ENCODE results near the gene NDUFS3. TPM values are rescaled to one million over a fixed set of nuclear protein-coding genes. Genes with fewer than 3 reads are reported as not detected.

NDUFS3 gene
- total RNA-seq, 1 experiment from 2014 or later = 135 TPM

GRCh38 chr11:47587723-47588326 lies 9.0 kb downstream of the NDUFS3 start:
- intact Hi-C loops (cut with micrococcal nuclease; ENCODE audit: unreplicated experiment) (no loop called here), in situ Hi-C loops (cut with HindIII; ENCODE audit: low pct_unique_long_range_greater_than_20kb, low sequenced_read_pairs) (no loop called here)
- H3K36me3 ChIP-seq (ENCODE audit: control insufficient read depth, insufficient read depth, low read length) = no peaks in the 10 kb centered on the region; the same call in 1 of the 2 replicates
- peaks cover 4% of the 10 kb centered on the region for H3K4me1 ChIP-seq (ENCODE audit: control insufficient read depth, insufficient read depth, low read length)
- H3K27ac ChIP-seq (ENCODE audit: low read length) = no peak overlapping the region
- ChIA-PET CTCF (interaction anchor here (0.6 kb wide), 1 partner anchor 14 kb away, joined by 4 read pairs; no protein-coding TSS in a partner anchor), POLR2A (no interaction called here)
- H3K4me3 ChIP-seq (ENCODE audit: low read depth in 2 of 2, low read length in 2 of 2) = no peak overlapping the region
- BruUV-seq (replicated peaks) = no TSS peak
- ATAC-seq = peak; percentile 19; the same call in 1 of the 2 replicates
- H3K9me3 ChIP-seq (ENCODE audit: control insufficient read depth, insufficient read depth, low read depth, low read length) = no peaks in the 10 kb centered on the region
- no peak for DNase-seq (ENCODE audit: low read depth, low spot score)
- H3K27me3 ChIP-seq (ENCODE audit: control insufficient read depth, insufficient read depth, low read length) = peaks cover 1% of the 10 kb centered on the region; the same call in 1 of the 2 replicates
- no peak for TF ChIP-seq REST (IDR thresholded peaks at IDR 0.05; ENCODE audit: insufficient read depth in 1 of 2, low read depth in 2 of 2, low read length in 1 of 2)
- TF ChIP-seq, protein P1, sequence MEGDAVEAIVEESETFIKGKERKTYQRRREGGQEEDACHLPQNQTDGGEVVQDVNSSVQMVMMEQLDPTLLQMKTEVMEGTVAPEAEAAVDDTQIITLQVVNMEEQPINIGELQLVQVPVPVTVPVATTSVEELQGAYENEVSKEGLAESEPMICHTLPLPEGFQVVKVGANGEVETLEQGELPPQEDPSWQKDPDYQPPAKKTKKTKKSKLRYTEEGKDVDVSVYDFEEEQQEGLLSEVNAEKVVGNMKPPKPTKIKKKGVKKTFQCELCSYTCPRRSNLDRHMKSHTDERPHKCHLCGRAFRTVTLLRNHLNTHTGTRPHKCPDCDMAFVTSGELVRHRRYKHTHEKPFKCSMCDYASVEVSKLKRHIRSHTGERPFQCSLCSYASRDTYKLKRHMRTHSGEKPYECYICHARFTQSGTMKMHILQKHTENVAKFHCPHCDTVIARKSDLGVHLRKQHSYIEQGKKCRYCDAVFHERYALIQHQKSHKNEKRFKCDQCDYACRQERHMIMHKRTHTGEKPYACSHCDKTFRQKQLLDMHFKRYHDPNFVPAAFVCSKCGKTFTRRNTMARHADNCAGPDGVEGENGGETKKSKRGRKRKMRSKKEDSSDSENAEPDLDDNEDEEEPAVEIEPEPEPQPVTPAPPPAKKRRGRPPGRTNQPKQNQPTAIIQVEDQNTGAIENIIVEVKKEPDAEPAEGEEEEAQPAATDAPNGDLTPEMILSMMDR (IDR thresholded peaks at IDR 0.05) = no peak
- no peak for TF ChIP-seq TCF7L2 (IDR thresholded peaks at IDR 0.05; ENCODE audit: low read depth, low read length)

GRCh38 chr11:47589118-47589517 lies 10.2 kb downstream of the NDUFS3 start:
- ChIA-PET CTCF (no interaction called here), POLR2A (interaction anchor here (0.5 kb wide), 1 partner anchor 48 kb away, joined by 7 read pairs; no protein-coding TSS in a partner anchor)
- Histone ChIP-seq H3K27me3 (ENCODE audit: control insufficient read depth, insufficient read depth, low read length) (peaks cover 6% of the 10 kb centered on the region; the same call in 1 of the 2 replicates), H3K4me3 (ENCODE audit: low read depth in 2 of 2, low read length in 2 of 2) (no peak overlapping the region), H3K27ac (ENCODE audit: low read length) (no peak overlapping the region), H3K9me3 (ENCODE audit: control insufficient read depth, insufficient read depth, low read depth, low read length) (no peaks in the 10 kb centered on the region), H3K36me3 (ENCODE audit: control insufficient read depth, insufficient read depth, low read length) (no peaks in the 10 kb centered on the region), H3K4me1 (ENCODE audit: control insufficient read depth, insufficient read depth, low read length) (peaks cover 4% of the 10 kb centered on the region)
- no peak for TF ChIP-seq REST (IDR thresholded peaks at IDR 0.05; ENCODE audit: insufficient read depth in 1 of 2, low read depth in 2 of 2, low read length in 1 of 2)
- no peak for TF ChIP-seq SIN3A (IDR thresholded peaks at IDR 0.05; ENCODE audit: borderline replicate concordance, insufficient read depth, low read depth, low read length)
- TF ChIP-seq, protein P1 (IDR thresholded peaks at IDR 0.05) = no peak
- TF ChIP-seq POLR2AphosphoS5 (IDR thresholded peaks at IDR 0.05; ENCODE audit: low read depth, low read length) = no peak
- TF ChIP-seq TCF7L2 (IDR thresholded peaks at IDR 0.05; ENCODE audit: low read depth, low read length) = no peak
- intact Hi-C loops (cut with micrococcal nuclease; ENCODE audit: unreplicated experiment) = no loop called here
- no peak for ATAC-seq
- in situ Hi-C loops (cut with HindIII; ENCODE audit: low pct_unique_long_range_greater_than_20kb, low sequenced_read_pairs) = no loop called here
- no peak for DNase-seq (ENCODE audit: low read depth, low spot score)
- BruUV-seq (replicated peaks) = no TSS peak
